ENCODE data around the gene ZYG11A.

DNA sequence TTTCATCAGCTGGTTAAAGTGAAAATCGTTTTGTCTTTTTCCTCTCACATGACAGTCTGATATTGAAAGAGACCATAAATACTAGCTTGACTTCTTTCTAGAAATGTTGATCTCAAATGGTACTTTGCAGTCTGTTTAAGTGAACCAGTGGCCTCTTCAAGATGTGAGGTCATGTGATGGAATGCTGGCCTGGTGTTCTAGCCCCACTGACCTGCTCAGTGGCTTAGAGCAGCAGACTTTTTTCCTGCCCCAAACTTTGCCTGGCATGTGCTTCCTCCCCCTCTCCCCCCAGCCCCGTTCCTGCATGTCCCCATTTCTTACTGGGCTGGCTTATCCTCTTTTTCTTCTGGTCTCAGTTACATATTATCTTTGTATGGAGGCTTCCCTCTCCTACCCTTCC lies 34.3 kb downstream of the ZYG11A start:
- TF ChIP-seq CTCF (IDR thresholded peaks at IDR 0.05) (no peak), POLR2A (IDR thresholded peaks at IDR 0.05) (no peak)
